ENCODE data around the gene DNLZ.
A peak's percentile ranks its signal among the peaks of the same experiment; 100 is the strongest.

The DNLZ gene

DNA sequence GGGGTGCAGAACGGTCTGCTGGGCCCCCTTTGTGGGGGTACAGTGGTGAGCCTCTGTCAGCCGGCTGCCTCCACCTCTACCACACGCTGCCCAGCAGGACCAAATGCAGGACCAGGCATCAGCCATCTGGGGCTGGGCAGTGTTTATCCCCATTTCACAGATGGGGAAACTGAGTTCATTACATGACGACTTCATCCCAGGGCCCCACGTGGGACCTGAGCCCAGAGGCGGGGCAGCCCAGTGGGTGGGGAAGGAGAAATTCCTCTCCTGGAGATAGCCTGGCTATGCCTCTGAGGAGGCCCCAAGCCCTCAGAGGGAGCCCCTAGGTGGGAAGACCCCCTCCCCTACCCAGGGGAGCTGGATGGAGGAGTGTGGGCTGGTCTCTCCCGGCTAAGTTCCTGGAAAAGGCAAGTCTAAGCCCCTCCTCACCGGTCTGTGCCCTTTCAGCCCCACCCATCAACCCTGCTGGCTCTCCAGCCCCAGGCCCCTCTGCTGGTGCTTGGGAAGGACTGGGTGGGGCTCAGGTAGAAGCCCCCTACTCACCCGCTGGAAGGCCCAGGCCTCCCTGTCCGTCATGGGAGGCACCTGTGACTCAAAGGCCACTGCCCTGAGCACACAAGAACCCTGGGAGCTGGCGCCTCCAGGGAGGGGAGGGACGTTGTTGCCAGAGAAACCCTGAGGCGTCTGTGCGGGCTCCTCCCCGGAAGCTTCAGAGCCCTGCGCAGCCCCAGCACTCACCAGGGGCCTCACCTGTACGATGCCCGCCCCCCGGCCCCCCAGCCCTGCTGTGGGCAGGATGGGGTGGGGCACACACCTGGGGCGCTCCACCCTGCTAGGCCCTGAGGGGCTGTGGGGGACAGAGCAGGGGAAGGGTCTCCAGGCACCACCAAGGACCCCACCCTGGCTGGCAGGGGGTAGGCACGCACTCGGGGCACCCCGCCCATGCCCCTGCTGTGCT is 52.2 kb downstream of the DNLZ start:
- Histone ChIP-seq H3K9me3 (ENCODE audit: control insufficient read depth, insufficient read depth, low read depth, low read length) (no peaks in the 10 kb centered on the region), H3K4me3 (ENCODE audit: low read depth, low read length) (no peak overlapping the region), H3K36me3 (ENCODE audit: control insufficient read depth in 2 of 2, insufficient read depth in 1 of 2, low read length in 2 of 2) (no peaks in the 10 kb centered on the region), H3K4me1 (ENCODE audit: control insufficient read depth, insufficient read depth, low read length) (no peaks in the 10 kb centered on the region), H3K27ac (ENCODE audit: extremely low read depth, low read depth, low read length) (no peak overlapping the region)
- ChIA-PET POLR2A (interaction anchor here (0.8 to 1.0 kb wide), 2 partner anchors 44 kb away, joined by 3 read pairs; no protein-coding TSS in a partner anchor), CTCF (interaction anchor here (0.5 to 3.7 kb wide), 14 partner anchors 10 to 323 kb away, joined by 3 to 30 read pairs (median 4); partner anchors contain the start of gene DNLZ)
- TF ChIP-seq KLF1 (tag by site-specific recombination; IDR thresholded peaks at IDR 0.05) (peak; percentile 91), GLIS2 (tag by site-specific recombination; IDR thresholded peaks at IDR 0.05) (0 out of 2 replicates have a peak, but pooled peaks have one; percentile 25), ZNF510 (tag by site-specific recombination; IDR thresholded peaks at IDR 0.05; ENCODE audit: insufficient replicate concordance) (no peak)

- H3K27ac ChIP-seq (ENCODE audit: extremely low read depth, low read depth, low read length), result no peak overlapping the region
- no peaks in the 10 kb centered on the region for H3K36me3 ChIP-seq (ENCODE audit: control insufficient read depth in 2 of 2, insufficient read depth in 1 of 2, low read length in 2 of 2)
- H3K4me1 ChIP-seq (ENCODE audit: control insufficient read depth, insufficient read depth, low read length), result no peaks in the 10 kb centered on the region
- 0 out of 2 replicates have a peak, but pooled peaks have one; percentile 6 for TF ChIP-seq GLI4 (tag by site-specific recombination; IDR thresholded peaks at IDR 0.05)
- TF ChIP-seq ZFHX2 (tag by site-specific recombination; conservative IDR thresholded peaks at IDR 0.05), result peak; percentile 24; the same call in 1 of the 2 replicates
- TF ChIP-seq RBAK (tag by site-specific recombination; IDR thresholded peaks at IDR 0.05), result no peak
- no peaks in the 10 kb centered on the region for H3K9me3 ChIP-seq (ENCODE audit: control insufficient read depth, insufficient read depth, low read depth, low read length)
- ChIA-PET CTCF (interaction anchor here (1.3 kb wide), 1 partner anchor 53 kb away, joined by 4 read pairs; the partner anchor contains the start of gene DNLZ), POLR2A (interaction anchor here (1.0 kb wide), 1 partner anchor 43 kb away, joined by 3 read pairs; no protein-coding TSS in a partner anchor)
- no peak overlapping the region for H3K4me3 ChIP-seq (ENCODE audit: low read depth, low read length)
Observed at GRCh38 chr9:136310273-136311030, 53.1 kb downstream of the DNLZ start.

- no peaks in the 10 kb centered on the region for H3K4me1 ChIP-seq (ENCODE audit: control insufficient read depth, insufficient read depth, low read length)
- no peaks in the 10 kb centered on the region for H3K36me3 ChIP-seq (ENCODE audit: control insufficient read depth in 2 of 2, insufficient read depth in 1 of 2, low read length in 2 of 2)
- no peaks in the 10 kb centered on the region for H3K9me3 ChIP-seq (ENCODE audit: control insufficient read depth, insufficient read depth, low read depth, low read length)
- no peak overlapping the region for H3K4me3 ChIP-seq (ENCODE audit: low read depth, low read length)
- ChIA-PET CTCF (no interaction called here), POLR2A (no interaction called here)
- H3K27ac ChIP-seq (ENCODE audit: extremely low read depth, low read depth, low read length), result no peak overlapping the region
- no peak for TF ChIP-seq ZNF202 (tag by site-specific recombination; IDR thresholded peaks at IDR 0.05; ENCODE audit: borderline replicate concordance)
- TF ChIP-seq ZNF837 (tag by site-specific recombination; IDR thresholded peaks at IDR 0.05), result no peak
- no peak for TF ChIP-seq SP2 (tag by site-specific recombination; IDR thresholded peaks at IDR 0.05)
- TF ChIP-seq ZNF23 (tag by site-specific recombination; IDR thresholded peaks at IDR 0.05; ENCODE audit: borderline replicate concordance), result no peak
- no peak; the same call in 1 of the 2 replicates for TF ChIP-seq OSR2 (tag by site-specific recombination; IDR thresholded peaks at IDR 0.05)
- TF ChIP-seq ZBTB8A (tag by site-specific recombination; IDR thresholded peaks at IDR 0.05), result no peak
- TF ChIP-seq ZNF221 (tag by site-specific recombination; IDR thresholded peaks at IDR 0.05; ENCODE audit: borderline replicate concordance), result no peak
- TF ChIP-seq ZNF350 (tag by site-specific recombination; IDR thresholded peaks at IDR 0.05), result no peak
- TF ChIP-seq ZNF112 (tag by site-specific recombination; IDR thresholded peaks at IDR 0.05), result no peak
- TF ChIP-seq, protein P1, sequence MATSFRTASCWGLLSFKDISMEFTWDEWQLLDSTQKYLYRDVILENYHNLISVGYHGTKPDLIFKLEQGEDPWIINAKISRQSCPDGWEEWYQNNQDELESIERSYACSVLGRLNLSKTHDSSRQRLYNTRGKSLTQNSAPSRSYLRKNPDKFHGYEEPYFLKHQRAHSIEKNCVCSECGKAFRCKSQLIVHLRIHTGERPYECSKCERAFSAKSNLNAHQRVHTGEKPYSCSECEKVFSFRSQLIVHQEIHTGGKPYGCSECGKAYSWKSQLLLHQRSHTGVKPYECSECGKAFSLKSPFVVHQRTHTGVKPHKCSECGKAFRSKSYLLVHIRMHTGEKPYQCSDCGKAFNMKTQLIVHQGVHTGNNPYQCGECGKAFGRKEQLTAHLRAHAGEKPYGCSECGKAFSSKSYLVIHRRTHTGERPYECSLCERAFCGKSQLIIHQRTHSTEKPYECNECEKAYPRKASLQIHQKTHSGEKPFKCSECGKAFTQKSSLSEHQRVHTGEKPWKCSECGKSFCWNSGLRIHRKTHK (tag by site-specific recombination; IDR thresholded peaks at IDR 0.05), result no peak
- TF ChIP-seq EGR2 (tag by site-specific recombination; IDR thresholded peaks at IDR 0.05; ENCODE audit: low read depth), result no peak
- no peak for TF ChIP-seq PRDM1 (tag by site-specific recombination; IDR thresholded peaks at IDR 0.05)
- TF ChIP-seq ZNF354C (tag by site-specific recombination; IDR thresholded peaks at IDR 0.05; ENCODE audit: borderline replicate concordance, low read depth), result no peak
- TF ChIP-seq FEZF1 (tag by site-specific recombination; IDR thresholded peaks at IDR 0.05), result no peak
- no peak for TF ChIP-seq ZNF404 (tag by site-specific recombination; IDR thresholded peaks at IDR 0.05)
- no peak for TF ChIP-seq HOXC10 (CRISPR knock-in tag; IDR thresholded peaks at IDR 0.05)
- TF ChIP-seq ZNF157 (tag by site-specific recombination; IDR thresholded peaks at IDR 0.05), result no peak
- TF ChIP-seq, protein P2, sequence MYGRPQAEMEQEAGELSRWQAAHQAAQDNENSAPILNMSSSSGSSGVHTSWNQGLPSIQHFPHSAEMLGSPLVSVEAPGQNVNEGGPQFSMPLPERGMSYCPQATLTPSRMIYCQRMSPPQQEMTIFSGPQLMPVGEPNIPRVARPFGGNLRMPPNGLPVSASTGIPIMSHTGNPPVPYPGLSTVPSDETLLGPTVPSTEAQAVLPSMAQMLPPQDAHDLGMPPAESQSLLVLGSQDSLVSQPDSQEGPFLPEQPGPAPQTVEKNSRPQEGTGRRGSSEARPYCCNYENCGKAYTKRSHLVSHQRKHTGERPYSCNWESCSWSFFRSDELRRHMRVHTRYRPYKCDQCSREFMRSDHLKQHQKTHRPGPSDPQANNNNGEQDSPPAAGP (tag by site-specific recombination; IDR thresholded peaks at IDR 0.05), result 0 out of 2 replicates have a peak, but pooled peaks have one; percentile 19
- no peak; the same call in 1 of the 2 replicates for TF ChIP-seq ZIC2 (tag by site-specific recombination; IDR thresholded peaks at IDR 0.05)
- TF ChIP-seq ZNF585B (tag by site-specific recombination; IDR thresholded peaks at IDR 0.05), result no peak
Observed at GRCh38 chr9:136309806-136310220, 53.7 kb downstream of the DNLZ start.
